Astrocyte of the spinal cord (primary cell): Measurements from ENCODE around the gene CEP41.

Experiments
- DNase-seq: peaks from one replicate; pipeline ENCODE4 v3.0.0; 2011; ENCODE audit warnings: low read depth, low spot score
- H3K4me3 ChIP-seq: 2 replicates; pipeline ENCODE4 v1.5.1; 2011; ENCODE audit warnings: low read depth, mild to moderate bottlenecking, low read length, moderate library complexity
- CTCF ChIP-seq: IDR thresholded peaks from 2 replicates; pipeline ENCODE4 v1.5.1; 2012; ENCODE audit warnings: low read depth, mild to moderate bottlenecking, low read length, inconsistent platforms
- in situ Hi-C: cut with HindIII; loops from 2 replicates; pipeline ENCODE4 v1.10.0; 2017; ENCODE audit warnings: low sequenced_read_pairs

The CEP41 gene

GRCh38 chr7:130390486-130390885 is 50.3 kb downstream of the CEP41 start:
- DNase-seq = no peak
- in situ Hi-C loops = no loop called here
- H3K4me3 ChIP-seq = no peak overlapping the region
- TF ChIP-seq CTCF = no peak

- no peak for DNase-seq
- TF ChIP-seq CTCF = no peak
- H3K4me3 ChIP-seq = no peak overlapping the region
- in situ Hi-C loops = no loop called here
Observed at GRCh38 chr7:130388671-130389070, 52.1 kb downstream of the CEP41 start.

- peak; percentile 96 for DNase-seq
- in situ Hi-C loops = no loop called here
- no peak overlapping the region for H3K4me3 ChIP-seq
- no peak for TF ChIP-seq CTCF
Observed at GRCh38 chr7:130387628-130388403, 53.0 kb downstream of the CEP41 start.

GRCh38 chr7:130387306-130387627 is 53.5 kb downstream of the CEP41 start:
- in situ Hi-C loops = no loop called here
- no peak for DNase-seq
- no peak for TF ChIP-seq CTCF
- no peak overlapping the region for H3K4me3 ChIP-seq

GRCh38 chr7:130386876-130387275 is 53.9 kb downstream of the CEP41 start:
- no peak for DNase-seq
- H3K4me3 ChIP-seq = no peak overlapping the region
- TF ChIP-seq CTCF = no peak
- in situ Hi-C loops = no loop called here

GRCh38 chr7:130385600-130386066 is 55.2 kb downstream of the CEP41 start:
- DNase-seq = no peak
- TF ChIP-seq CTCF = no peak
- no peak overlapping the region for H3K4me3 ChIP-seq
- in situ Hi-C loops = no loop called here
